IPS DF 6.9 (cell line): ENCODE data around the gene C19orf85.

Experiments
- DNase-seq: peaks from one replicate; pipeline ENCODE4 v3.0.0-alpha.2; 2013; ENCODE audit warnings: low read depth, low spot score
- H3K27ac ChIP-seq: one replicate; pipeline ENCODE4 v1.5.1; 2013; ENCODE audit warnings: low read length, control low read depth
- H3K27me3 ChIP-seq: 2 replicates; pipeline ENCODE4 v1.6.1; 2013; ENCODE audit warnings: mild to moderate bottlenecking, low read length; ENCODE audit not compliant: control insufficient read depth, insufficient read depth
- H3K36me3 ChIP-seq: 2 replicates; pipeline ENCODE4 v1.6.1; 2013; ENCODE audit warnings: low read length; ENCODE audit not compliant: control insufficient read depth, insufficient read depth
- H3K4me1 ChIP-seq: 2 replicates; pipeline ENCODE4 v1.6.1; 2013; ENCODE audit warnings: low read length; ENCODE audit not compliant: control insufficient read depth, insufficient read depth
- H3K4me3 ChIP-seq: 2 replicates; pipeline ENCODE4 v1.5.1; 2013; ENCODE audit warnings: mild to moderate bottlenecking, low read length
- H3K9me3 ChIP-seq: 2 replicates; pipeline ENCODE4 v1.6.1; 2013; ENCODE audit warnings: low read length, inconsistent platforms; ENCODE audit not compliant: control insufficient read depth, insufficient read depth
- WGBS: extraction: QIAGEN DNeasy Blood & Tissue Kit; methylation state at CpG from one replicate; pipeline ENCODE4 v1.1.7; 2013; ENCODE audit warnings: mixed read lengths, missing lambda C conversion rate; ENCODE audit not compliant: insufficient read length, insufficient coverage; 5-methylcytosine and 5-hydroxymethylcytosine counted together

Gene C19orf85

DNA sequence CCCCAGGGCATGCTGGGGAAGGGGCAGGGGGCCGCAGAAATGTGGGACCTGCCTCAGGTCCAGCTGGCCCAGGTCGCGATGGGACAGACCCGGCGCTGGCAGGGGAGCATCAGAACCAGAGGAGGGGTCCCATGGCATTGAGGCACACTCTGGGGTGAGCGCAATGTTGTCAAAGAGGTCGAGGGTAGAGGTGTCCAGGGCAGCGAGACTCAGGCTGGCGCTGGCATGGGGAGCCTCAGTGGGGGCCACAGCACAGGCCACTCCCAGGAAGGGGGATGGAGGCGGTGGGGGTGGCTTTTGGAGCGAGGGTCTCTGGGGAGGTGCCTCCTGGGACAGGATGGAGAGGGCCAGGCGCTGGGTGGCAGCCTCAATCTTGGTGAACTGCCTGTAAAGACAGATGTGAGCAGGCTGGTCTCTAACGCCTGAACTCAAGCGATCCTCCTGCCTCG is 944 bp downstream of the C19orf85 start:
- Histone ChIP-seq H3K4me3 (no peak overlapping the region; the same call in 1 of the 2 replicates), H3K4me1 (peaks cover 2% of the 10 kb centered on the region), H3K27ac (no peak overlapping the region)

DNA sequence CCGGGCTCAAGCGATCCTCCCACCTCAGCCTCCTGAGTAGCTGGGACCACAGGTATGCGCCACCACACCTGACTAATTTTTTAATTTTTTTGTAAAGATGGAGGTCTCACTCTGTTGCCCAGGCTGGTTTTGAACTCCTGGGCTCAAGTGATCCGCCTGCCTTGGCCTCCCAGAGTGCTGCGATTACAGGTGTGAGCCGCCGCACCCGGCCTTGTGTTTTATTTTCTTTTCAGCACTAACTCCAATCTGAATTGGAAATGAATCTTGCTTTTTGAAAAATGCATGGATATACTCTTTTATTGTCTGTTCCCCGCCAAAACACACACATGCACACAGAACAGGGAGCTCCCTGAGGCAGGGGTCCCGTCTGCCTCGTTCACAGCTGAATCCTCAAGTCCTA is 1.8 kb downstream of the C19orf85 start:
- Histone ChIP-seq H3K36me3 (no peaks in the 10 kb centered on the region), H3K4me3 (no peak overlapping the region), H3K9me3 (no peaks in the 10 kb centered on the region), H3K27me3 (no peaks in the 10 kb centered on the region), H3K27ac (no peak overlapping the region), H3K4me1 (peaks cover 4% of the 10 kb centered on the region)
- no peak for DNase-seq
- no CpG with 5 or more reads among the region's 11 CpGs for WGBS

More for the DNA sequence above, 944 bp downstream of the C19orf85 start:
- DNase-seq = no peak
- H3K27me3 ChIP-seq = no peaks in the 10 kb centered on the region
- no peaks in the 10 kb centered on the region for H3K9me3 ChIP-seq
- no peaks in the 10 kb centered on the region for H3K36me3 ChIP-seq
- no CpG with 5 or more reads among the region's 15 CpGs for WGBS

DNA sequence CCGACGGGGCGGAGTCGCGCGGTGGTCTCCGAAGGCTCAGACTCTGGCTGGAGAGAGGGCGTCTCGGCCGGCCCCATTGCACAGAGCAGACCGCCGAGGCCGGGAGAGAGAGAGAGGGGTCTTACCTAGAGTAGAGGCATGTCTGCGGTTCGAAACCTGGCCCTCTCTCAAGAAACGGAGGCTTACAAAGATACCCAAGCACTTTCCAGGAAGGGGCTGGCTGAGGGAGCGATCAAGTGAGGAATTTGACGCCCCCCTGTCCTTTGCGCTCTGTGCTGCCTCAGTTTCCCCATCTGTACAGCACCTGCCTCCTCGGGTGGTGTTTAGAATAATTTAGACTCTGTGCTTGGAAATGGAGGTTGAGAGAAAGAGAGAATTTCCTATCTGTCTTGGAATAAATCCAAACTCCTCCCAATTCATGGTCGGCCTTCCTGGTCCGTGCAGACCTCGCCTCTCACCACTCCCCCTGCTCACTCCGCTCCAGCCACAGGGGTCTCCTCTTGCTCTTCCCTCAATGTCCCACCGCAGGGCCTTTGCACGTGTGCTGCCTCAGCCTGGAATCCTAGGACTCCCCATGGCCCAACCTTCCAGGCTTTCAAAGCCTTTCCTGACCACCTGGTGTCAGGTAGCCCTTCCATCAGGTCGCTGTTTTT is 2.5 kb downstream of the C19orf85 start:
- H3K9me3 ChIP-seq = no peaks in the 10 kb centered on the region
- H3K27ac ChIP-seq = no peak overlapping the region
- H3K4me3 ChIP-seq = peak overlapping the region; percentile 7; the same call in 1 of the 2 replicates
- peaks cover 4% of the 10 kb centered on the region for H3K4me1 ChIP-seq
- WGBS = no CpG with 5 or more reads among the region's 27 CpGs
- H3K27me3 ChIP-seq = no peaks in the 10 kb centered on the region
- no peaks in the 10 kb centered on the region for H3K36me3 ChIP-seq
- DNase-seq = no peak

DNA sequence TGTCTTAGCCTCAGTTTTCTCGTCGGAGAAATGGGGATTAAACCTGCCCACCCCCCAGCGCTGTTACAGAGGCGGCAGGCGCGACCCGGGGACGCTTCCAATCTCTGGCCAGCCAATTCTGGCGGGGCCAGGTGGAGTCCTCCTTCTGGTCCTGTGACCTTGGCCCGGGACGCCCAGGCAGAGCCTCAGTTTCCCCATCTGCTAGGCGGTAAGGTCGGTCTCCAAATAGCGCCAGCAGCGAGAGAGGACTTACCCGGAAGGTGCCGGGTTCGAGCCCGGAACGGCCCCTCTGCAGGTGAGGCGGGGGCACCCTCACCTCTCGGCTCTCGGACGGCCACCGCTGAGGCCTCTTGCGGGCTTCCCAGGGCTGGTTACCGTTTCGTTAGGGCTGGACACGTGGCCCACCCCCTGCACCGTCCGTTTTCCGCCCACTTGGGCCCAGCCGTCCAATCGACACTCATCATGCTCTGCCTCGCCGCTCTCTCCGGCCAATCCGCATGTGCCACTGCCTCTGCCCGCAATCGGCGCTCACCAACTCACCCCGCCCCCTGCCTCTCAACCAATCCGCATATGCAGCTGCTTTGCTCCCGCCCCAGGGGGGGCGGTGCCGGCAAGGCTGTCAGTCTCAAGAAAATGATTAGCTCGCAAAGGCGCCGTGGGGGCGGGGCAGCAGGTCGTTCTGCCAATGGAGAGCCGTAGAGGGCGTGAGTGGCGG is 3.1 kb downstream of the C19orf85 start, which contains the start of gene ISOC2:
Gene ISOC2 (minus strand): TSS at position 384 of the 715 bp plus-strand sequence. CDS start 5,156 bp downstream, outside the sequence.
- Histone ChIP-seq H3K9me3 (no peaks in the 10 kb centered on the region), H3K4me1 (peaks cover 4% of the 10 kb centered on the region)
- WGBS = no CpG with 5 or more reads among the region's 54 CpGs

DNA sequence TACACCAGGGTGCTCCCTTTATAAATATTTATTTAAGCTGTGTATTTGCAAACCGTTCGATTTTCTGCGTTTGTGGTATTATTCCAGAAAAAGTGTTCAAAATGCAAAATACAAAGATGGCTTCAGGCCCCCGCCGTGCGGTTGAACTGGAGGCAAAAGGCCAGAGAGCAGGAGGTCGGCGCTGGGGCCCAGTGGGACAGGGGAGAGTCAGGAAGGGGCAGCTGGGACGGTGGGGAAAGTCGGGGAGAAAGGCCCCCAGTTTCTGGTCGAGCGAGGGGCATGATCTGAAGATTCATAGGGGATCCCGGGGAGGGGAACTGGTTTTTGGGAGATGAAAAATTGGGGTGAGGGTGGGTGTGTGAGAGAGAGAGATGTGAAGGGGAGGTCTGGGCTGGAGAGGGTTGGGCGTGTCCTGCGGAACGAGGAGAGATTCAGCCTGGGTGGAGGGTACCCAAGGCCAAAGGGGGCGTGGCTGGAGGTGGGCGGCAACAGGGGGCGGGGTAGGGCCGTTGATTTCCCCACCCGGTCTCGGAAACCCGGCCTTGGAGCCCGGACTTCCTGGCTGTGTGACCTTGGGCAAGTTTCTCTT is 3.8 kb downstream of the C19orf85 start:
- H3K27ac ChIP-seq = no peak overlapping the region
- DNase-seq = no peak
- H3K4me1 ChIP-seq = peaks cover 4% of the 10 kb centered on the region
- H3K27me3 ChIP-seq = no peaks in the 10 kb centered on the region
- peak overlapping the region; percentile 64; the same call in 1 of the 2 replicates for H3K4me3 ChIP-seq
- 100% methylated on average over 1 of the region's 24 CpGs for WGBS
- no peaks in the 10 kb centered on the region for H3K9me3 ChIP-seq
- H3K36me3 ChIP-seq = no peaks in the 10 kb centered on the region

More for the DNA sequence above, 3.1 kb downstream of the C19orf85 start, which contains the start of gene ISOC2:
- peak; percentile 97 for DNase-seq
- Histone ChIP-seq H3K27ac (no peak within 1 kb of the TSS), H3K27me3 (no peaks in the 10 kb centered on the region), H3K36me3 (no peaks in the 10 kb centered on the region), H3K4me3 (peak within 1 kb of the TSS; percentile 64)

DNA sequence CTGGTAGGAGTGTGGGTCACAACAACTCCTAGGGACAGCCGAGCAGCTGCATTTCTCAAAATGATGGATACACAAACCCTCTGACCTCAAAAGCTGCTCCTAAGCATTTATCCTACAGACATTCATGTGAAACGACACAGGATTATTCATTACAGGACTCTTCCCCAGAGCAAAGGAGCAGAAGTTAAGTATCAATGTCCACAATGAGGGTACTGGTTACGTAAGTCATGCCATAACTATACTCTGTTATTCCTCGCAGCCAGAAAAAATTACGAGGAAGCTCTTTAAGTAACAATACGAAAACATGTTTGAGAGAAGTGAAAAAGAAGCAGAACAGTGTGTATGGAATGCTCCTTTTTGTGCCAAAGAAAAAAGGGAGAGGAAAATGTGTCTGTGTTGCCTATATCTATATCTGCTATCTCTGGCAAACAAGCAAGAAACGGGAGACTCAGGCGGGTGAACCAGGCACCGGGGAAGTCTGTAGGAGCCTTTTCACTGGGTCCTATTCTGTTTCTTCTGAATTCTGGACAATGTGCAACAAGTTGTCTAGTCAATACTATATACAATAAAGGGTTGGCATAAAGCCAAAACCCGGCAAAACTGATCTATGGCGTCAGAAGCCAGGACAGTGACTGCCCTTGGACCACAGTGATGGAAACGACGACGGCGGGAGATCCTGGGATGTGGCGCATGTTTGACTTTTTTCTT is 4.4 kb downstream of the C19orf85 start:
- no peaks in the 10 kb centered on the region for H3K27me3 ChIP-seq
- peaks cover 4% of the 10 kb centered on the region for H3K4me1 ChIP-seq
- DNase-seq = no peak
- no CpG with 5 or more reads among the region's 16 CpGs for WGBS
- H3K36me3 ChIP-seq = no peaks in the 10 kb centered on the region
- H3K27ac ChIP-seq = no peak overlapping the region
- H3K9me3 ChIP-seq = no peaks in the 10 kb centered on the region
- no peak overlapping the region for H3K4me3 ChIP-seq

DNA sequence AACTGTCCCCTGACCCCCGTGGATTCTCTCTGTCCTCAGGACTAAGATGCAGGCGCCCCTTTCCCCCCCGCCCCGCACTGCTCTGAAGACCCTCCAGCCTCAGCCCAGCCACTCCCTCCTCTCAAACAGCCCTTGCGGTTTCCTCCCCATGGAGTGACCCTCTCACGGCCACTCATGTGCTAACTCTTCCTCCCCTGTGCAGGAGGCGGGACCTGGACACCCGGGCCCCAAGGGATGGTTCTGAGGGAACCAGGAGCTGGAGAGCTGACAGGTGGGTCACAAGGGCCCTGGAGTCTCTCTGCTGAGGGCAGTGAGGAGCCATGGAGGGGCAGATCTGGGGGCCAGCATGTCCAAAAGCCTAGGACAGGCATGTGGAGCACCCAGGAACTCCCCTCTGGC is 5.0 kb downstream of the C19orf85 start:
- H3K4me1 ChIP-seq = peaks cover 4% of the 10 kb centered on the region
- H3K27me3 ChIP-seq = no peaks in the 10 kb centered on the region
- H3K9me3 ChIP-seq = no peaks in the 10 kb centered on the region
- no peaks in the 10 kb centered on the region for H3K36me3 ChIP-seq
- no peak overlapping the region for H3K4me3 ChIP-seq
- H3K27ac ChIP-seq = no peak overlapping the region
- no peak for DNase-seq
- WGBS = no CpG with 5 or more reads among the region's 8 CpGs

DNA sequence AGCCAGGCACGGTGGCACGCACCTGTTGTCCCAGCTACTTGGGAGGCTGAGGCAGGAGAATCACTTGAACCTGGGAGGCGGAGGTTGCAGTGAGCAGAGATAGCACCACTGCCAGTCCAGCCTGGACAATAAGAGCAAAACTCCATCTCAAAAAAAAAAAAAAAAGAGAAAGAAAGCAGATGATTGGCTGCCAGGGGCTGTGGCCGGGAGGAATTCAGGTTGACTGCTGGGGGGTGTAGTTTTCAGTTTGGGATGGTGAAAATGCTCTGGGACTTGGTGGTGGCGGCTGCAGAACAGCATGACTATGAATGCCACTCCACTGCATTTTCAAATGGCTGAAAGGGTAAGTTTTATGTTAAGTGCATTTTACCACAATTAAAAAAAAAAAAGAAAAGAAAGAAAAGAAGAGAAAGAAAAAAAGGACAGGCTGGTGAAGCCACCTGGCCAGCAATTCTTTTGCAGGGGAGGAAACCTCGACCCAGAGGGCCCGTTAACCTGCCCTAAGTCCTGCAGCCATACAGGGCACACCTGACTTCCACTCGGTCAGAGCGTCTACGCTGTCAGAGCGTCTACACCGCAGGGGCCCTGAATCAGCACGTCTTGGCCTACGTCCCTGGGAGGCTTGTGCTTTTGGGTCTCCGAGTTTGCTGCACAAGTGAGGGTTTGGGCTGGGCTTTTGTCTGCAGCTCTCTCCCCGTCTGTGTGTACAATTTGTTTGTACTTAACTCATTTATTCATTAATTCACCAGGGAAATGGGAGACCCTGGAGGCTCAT is 6.7 kb downstream of the C19orf85 start:
- no CpG with 5 or more reads among the region's 16 CpGs for WGBS
- no peaks in the 10 kb centered on the region for H3K36me3 ChIP-seq
- no peaks in the 10 kb centered on the region for H3K9me3 ChIP-seq
- DNase-seq = no peak
- 0 out of 2 replicates have a peak, but pooled peaks cover 3% of the 10 kb centered on the region for H3K4me1 ChIP-seq
- H3K27ac ChIP-seq = no peak overlapping the region
- H3K4me3 ChIP-seq = no peak overlapping the region
- H3K27me3 ChIP-seq = no peaks in the 10 kb centered on the region

DNA sequence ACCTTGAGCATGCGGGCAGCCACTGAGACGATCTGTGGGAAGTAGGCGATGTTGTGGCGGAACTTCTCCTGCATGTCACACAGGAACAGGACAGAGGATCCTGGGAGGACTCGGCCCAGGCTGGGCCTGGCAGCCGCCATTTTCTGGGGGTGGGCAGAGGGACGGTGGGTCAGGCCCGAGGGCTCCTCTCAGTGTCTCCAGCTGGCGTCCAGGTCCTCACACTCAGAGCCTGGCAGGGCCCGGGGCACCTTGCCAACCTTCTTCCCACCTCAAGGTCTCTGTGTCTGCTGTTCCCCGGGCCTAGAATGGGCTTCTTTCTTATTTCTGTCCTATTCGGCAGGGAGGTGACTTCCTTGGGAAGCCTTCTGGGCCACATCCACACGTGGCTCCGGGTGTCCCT is 8.2 kb downstream of the C19orf85 start:
- no peak for DNase-seq
- Histone ChIP-seq H3K27me3 (peaks cover 4% of the 10 kb centered on the region; the same call in 1 of the 2 replicates), H3K27ac (no peak overlapping the region), H3K36me3 (no peaks in the 10 kb centered on the region), H3K4me3 (no peak overlapping the region), H3K9me3 (no peaks in the 10 kb centered on the region), H3K4me1 (peaks cover 5% of the 10 kb centered on the region; the same call in 1 of the 2 replicates)
- WGBS = no CpG with 5 or more reads among the region's 14 CpGs
